Prostate gland (tissue), 2 donors: Measurements from ENCODE around the gene BMP7.

Experiments used
- CTCF ChIP-seq, 4 experiments: fragments of 200-600 bp in 2 of 4; fragments of 450-650 bp in 2 of 4; sonication (generic) in 2 of 4; IDR thresholded peaks; 1 replicate in 3 of 4; 2 replicates in 1 of 4; pipeline ENCODE4 v1.5.1; 2016 to 2019; ENCODE audit warnings: antibody characterized with exemption in 4 of 4, mild to moderate bottlenecking in 2 of 4, moderate library complexity in 2 of 4
- POLR2A ChIP-seq: fragments of 450-650 bp; IDR thresholded peaks from one replicate; pipeline ENCODE4 v1.6.1; 2016; ENCODE audit warnings: antibody characterized with exemption, mild to moderate bottlenecking
- POLR2AphosphoS5 ChIP-seq: sonication (generic); formaldehyde crosslinking; IDR thresholded peaks from one replicate; pipeline ENCODE4 v1.6.1; 2017; ENCODE audit warnings: antibody characterized with exemption

DNA sequence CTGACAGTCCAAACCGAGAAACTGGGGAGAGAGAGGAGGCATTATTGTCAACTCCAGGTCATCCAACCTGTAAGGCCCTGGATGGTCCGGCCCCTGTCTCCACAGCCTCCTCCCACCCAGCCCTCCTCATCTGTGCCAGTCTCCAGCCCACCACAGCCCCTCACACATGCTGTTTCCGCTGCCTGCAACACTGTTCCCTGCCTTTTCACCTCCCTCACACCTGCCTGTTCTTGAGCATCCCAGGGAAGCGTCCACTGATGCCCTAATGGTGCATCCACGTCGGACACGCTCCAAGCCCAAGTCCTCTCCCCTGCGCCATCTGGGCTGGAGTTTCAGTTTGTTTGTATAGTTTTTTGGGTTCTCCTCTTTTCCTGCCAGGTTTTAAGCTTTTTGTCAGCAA, 52.0 kb downstream of the BMP7 start:
- TF ChIP-seq CTCF (IDR thresholded peaks at IDR 0.05) (no peak), POLR2AphosphoS5 (no peak), POLR2A (no peak)
